GM12878 (cell line): ENCODE results near the gene ABCA3. TPM values are rescaled to one million over a fixed set of nuclear protein-coding genes. Genes with fewer than 3 reads are reported as not detected.

Experiments used
- ATF2 ChIP-seq: IDR thresholded peaks from 2 replicates; pipeline ENCODE4 v1.6.1; 2012; ENCODE audit warnings: low read length, inconsistent platforms
- CEBPZ ChIP-seq: fragments of 150-350 bp; IDR thresholded peaks from 2 replicates; pipeline ENCODE4 v1.6.1; 2016; ENCODE audit warnings: low read depth, low read length
- CUX1 ChIP-seq: IDR thresholded peaks from 2 replicates; pipeline ENCODE4 v1.6.1; 2012; ENCODE audit warnings: improper control_type of control experiment, low read depth, low read length; ENCODE audit not compliant: insufficient replicate concordance
- IRF5 ChIP-seq: fragments of 450-650 bp; IDR thresholded peaks from 2 replicates; pipeline ENCODE4 v1.6.1; 2017; ENCODE audit warnings: borderline replicate concordance
- MEF2B ChIP-seq: fragments of 450-650 bp; IDR thresholded peaks from 2 replicates; pipeline ENCODE4 v1.6.1; 2018; ENCODE audit warnings: mild to moderate bottlenecking, moderate library complexity; ENCODE audit not compliant: partially characterized antibody, poor library complexity, severe bottlenecking
- MLLT1 ChIP-seq: fragments of 450-650 bp; IDR thresholded peaks from 2 replicates; pipeline ENCODE4 v1.6.1; 2016; ENCODE audit warnings: mild to moderate bottlenecking
- TCF12 ChIP-seq: IDR thresholded peaks from 2 replicates; pipeline ENCODE4 v1.6.1; 2011; ENCODE audit warnings: low read depth, mild to moderate bottlenecking, low read length
- ZNF24 ChIP-seq: fragments of 450-650 bp; IDR thresholded peaks from 2 replicates; pipeline ENCODE4 v1.6.1; 2017; ENCODE audit warnings: antibody characterized with exemption, mild to moderate bottlenecking
- ZNF592 ChIP-seq: fragments of 450-650 bp; IDR thresholded peaks from 2 replicates; pipeline ENCODE4 v1.6.1; 2017; ENCODE audit warnings: mild to moderate bottlenecking, moderate library complexity
- polyA plus RNA-seq, 11 experiments: library from polyadenylated mRNA; depleted of rRNA in 4 of 11; unstranded in 6 of 11; stranded (reverse) in 5 of 11; fragments of >200 nt; fragmentation: Nextera tagmentation in 4 of 11; fragmentation: Illumina TruSeq in 1 of 11; extraction: Ambion mirVana in 4 of 11; extraction: Trizol in 1 of 11; gene quantifications; 1 replicate in 1 of 11; 2 replicates in 10 of 11; pipeline versions ENCODE4 v1.2.1 to v1.2.3, GENCODE V29; 2011 to 2016; ENCODE audit warnings: inconsistent platforms in 2 of 11, missing spikeins in 2 of 11, low read depth in 1 of 11
- total RNA-seq, 4 experiments: library from RNA; depleted of rRNA in 3 of 4; stranded (reverse); fragments of >200 nt in 3 of 4; fragmentation: Illumina TruSeq in 1 of 4; extraction: Trizol in 1 of 4; gene quantifications; 2 replicates each; pipeline versions ENCODE4 v1.2.1 to v1.2.3, GENCODE V29; 2013 to 2021

ABCA3 gene
- total and polyA plus RNA-seq, 10 of the 15 experiments (the other 5 are each of a cell fraction or from before 2014, with no cell fraction given): 0.71 to 17.6 (median 6.7) TPM

- TF ChIP-seq CEBPZ: no peak
- TF ChIP-seq ZNF592: no peak
- TF ChIP-seq IRF5: no peak
- no peak for TF ChIP-seq TCF12
- TF ChIP-seq MEF2B: no peak
- no peak for TF ChIP-seq MLLT1
- no peak for TF ChIP-seq ZNF24
- no peak for TF ChIP-seq CUX1
- TF ChIP-seq ATF2: no peak
Measured at GRCh38 chr16:2270588-2271470, 69.7 kb downstream of the ABCA3 start (continued).
